ENCODE data around the gene GNB1. TPM values are rescaled to one million over a fixed set of nuclear protein-coding genes. Genes with fewer than 3 reads are reported as not detected.

The GNB1 gene
- polyA plus RNA-seq, 1 of the 3 experiments (the other 2 are of a cell fraction), result 355 TPM

DNA sequence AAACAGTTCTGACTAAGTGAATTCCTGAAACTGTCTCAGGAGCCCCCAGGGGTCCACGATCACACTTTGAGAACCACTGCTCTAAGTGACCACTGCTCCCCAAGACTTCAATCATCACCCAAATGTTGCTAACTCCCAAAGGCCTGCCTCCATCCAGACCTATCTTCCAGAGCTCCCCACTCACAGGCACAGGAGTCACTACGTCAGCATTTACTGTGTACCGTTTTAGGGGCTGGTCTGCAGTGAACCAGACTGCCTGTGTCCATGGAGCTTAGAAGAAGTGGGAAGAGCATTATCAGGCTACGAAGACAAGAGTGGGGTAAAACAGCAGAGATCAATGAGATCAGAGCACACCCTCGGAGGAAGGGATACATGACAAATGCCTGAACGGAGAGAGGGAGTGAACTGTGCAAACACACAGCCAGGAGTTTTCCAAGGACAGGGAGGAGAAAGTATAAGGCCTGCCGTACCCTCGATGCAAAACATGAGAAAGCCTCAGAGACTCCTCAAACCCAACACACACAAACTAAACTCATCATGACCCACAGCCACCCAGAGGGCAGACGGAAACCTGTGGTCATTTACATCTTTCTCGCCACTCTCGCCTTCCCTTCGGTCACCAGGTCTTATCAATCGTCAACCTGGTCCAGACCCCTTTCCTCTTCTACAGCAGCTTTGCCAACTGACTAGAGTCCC lies 10.1 kb downstream of the GNB1 start:
- no peak overlapping the region for H3K4me3 ChIP-seq (ENCODE audit: low read depth in 2 of 2, low read length in 1 of 2)
- no peak overlapping the region; a peak in 1 of 4 replicates for H3K27ac ChIP-seq (ENCODE audit: low read depth in 2 of 2, low read length in 1 of 2)
- no peak overlapping the region for H2AFZ ChIP-seq (ENCODE audit: low read depth)
- peaks cover 0 to 18% of the 10 kb centered on the region in 2 experiments; a peak in 2 of 4 replicates for H3K4me1 ChIP-seq (ENCODE audit: control insufficient read depth in 1 of 2, insufficient read depth in 2 of 2, low read depth in 1 of 2, low read length in 1 of 2)
- 89% methylated on average over 13 of the region's 13 CpGs for WGBS (ENCODE audit: low lambda C conversion rate)
- H3K9me3 ChIP-seq, result no peaks in the 10 kb centered on the region
- POLR2A ChIA-PET, result no interaction called here
- DNase-seq, result no peak
- CTCF ChIA-PET, result interaction anchor here (0.8 to 2.4 kb wide), 3 partner anchors 25 to 63 kb away, joined by 3 to 8 read pairs (median 3); no protein-coding TSS in a partner anchor
- H3K79me2 ChIP-seq (ENCODE audit: insufficient read depth), result peaks cover 100% of the 10 kb centered on the region
- H3K36me3 ChIP-seq (replicated peaks in 1 of 2; ENCODE audit: control insufficient read depth in 1 of 2, insufficient read depth in 2 of 2, low read length in 1 of 2), result peaks cover 8 to 18% of the 10 kb centered on the region in 2 experiments
- no peaks in the 10 kb centered on the region for H3K27me3 ChIP-seq (ENCODE audit: insufficient read depth)
- H3K4me2 ChIP-seq, result no peak overlapping the region
- TF ChIP-seq MEF2A (IDR thresholded peaks at IDR 0.05; ENCODE audit: borderline replicate concordance, low read depth) (no peak), FOXM1 (IDR thresholded peaks at IDR 0.05; ENCODE audit: low read depth) (no peak), RFX5 (IDR thresholded peaks at IDR 0.05; ENCODE audit: low read length) (no peak), ELF1 (IDR thresholded peaks at IDR 0.05) (no peak), EZH2phosphoT487 (IDR thresholded peaks at IDR 0.05; ENCODE audit: borderline replicate concordance, low read depth) (no peak), NRF1 (IDR thresholded peaks at IDR 0.05; ENCODE audit: low read depth, low read length) (no peak), RCOR1 (IDR thresholded peaks at IDR 0.05; ENCODE audit: low read length) (no peak)
- TF ChIP-seq, protein P1, sequence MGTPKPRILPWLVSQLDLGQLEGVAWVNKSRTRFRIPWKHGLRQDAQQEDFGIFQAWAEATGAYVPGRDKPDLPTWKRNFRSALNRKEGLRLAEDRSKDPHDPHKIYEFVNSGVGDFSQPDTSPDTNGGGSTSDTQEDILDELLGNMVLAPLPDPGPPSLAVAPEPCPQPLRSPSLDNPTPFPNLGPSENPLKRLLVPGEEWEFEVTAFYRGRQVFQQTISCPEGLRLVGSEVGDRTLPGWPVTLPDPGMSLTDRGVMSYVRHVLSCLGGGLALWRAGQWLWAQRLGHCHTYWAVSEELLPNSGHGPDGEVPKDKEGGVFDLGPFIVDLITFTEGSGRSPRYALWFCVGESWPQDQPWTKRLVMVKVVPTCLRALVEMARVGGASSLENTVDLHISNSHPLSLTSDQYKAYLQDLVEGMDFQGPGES (IDR thresholded peaks at IDR 0.05; ENCODE audit: low read depth, low read length), result no peak
- peaks cover 6% of the 10 kb centered on the region for H3F3A ChIP-seq (replicated peaks; ENCODE audit: insufficient read depth)
- peaks cover 100% of the 10 kb centered on the region for H4K20me1 ChIP-seq (ENCODE audit: insufficient read depth)
- H3K9me2 ChIP-seq, result no peaks in the 10 kb centered on the region
- H3K9ac ChIP-seq, result no peak overlapping the region

DNA sequence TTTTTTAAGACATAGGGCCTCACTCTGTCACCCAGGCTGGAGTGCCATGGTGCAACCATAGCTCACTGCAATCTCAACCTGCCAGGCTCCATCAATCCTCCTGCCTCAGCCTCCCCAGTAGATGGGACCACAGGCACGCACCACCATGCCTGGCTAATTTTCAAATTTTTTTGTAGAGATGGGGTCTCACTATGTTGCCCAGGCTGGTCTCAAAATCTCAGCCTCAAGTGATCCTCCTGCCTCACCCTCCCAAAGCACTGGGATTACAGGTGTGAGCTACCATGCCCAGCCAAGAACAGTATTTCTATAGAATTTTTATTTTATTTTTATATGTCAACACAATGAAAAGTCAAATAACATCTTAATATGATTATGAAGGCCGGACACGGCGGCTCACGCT lies 10.9 kb downstream of the GNB1 start:
- H3K4me2 ChIP-seq, result no peak overlapping the region
- 96% methylated on average over 5 of the region's 5 CpGs for WGBS (ENCODE audit: low lambda C conversion rate)
- no peaks in the 10 kb centered on the region for H3K9me2 ChIP-seq
- peaks cover 8 to 26% of the 10 kb centered on the region in 2 experiments for H3K36me3 ChIP-seq (replicated peaks in 1 of 2; ENCODE audit: control insufficient read depth in 1 of 2, insufficient read depth in 2 of 2, low read length in 1 of 2)
- H3K9ac ChIP-seq, result no peak overlapping the region
- no peak overlapping the region for H2AFZ ChIP-seq (ENCODE audit: low read depth)
- ChIA-PET CTCF (interaction anchor here (1.1 to 2.4 kb wide), 2 partner anchors 29 to 63 kb away, joined by 3 to 8 read pairs; no protein-coding TSS in a partner anchor), POLR2A (no interaction called here)
- no peaks in the 10 kb centered on the region for H3K27me3 ChIP-seq (ENCODE audit: insufficient read depth)
- DNase-seq, result no peak
- no peak overlapping the region for H3K27ac ChIP-seq (ENCODE audit: low read depth in 2 of 2, low read length in 1 of 2)
- no peaks in the 10 kb centered on the region for H3K9me3 ChIP-seq
- no peak overlapping the region for H3K4me3 ChIP-seq (ENCODE audit: low read depth in 2 of 2, low read length in 1 of 2)
- H3K79me2 ChIP-seq (ENCODE audit: insufficient read depth), result peaks cover 100% of the 10 kb centered on the region
- H3F3A ChIP-seq (replicated peaks; ENCODE audit: insufficient read depth), result peaks cover 6% of the 10 kb centered on the region
- TF ChIP-seq EZH2phosphoT487 (IDR thresholded peaks at IDR 0.05; ENCODE audit: borderline replicate concordance, low read depth) (no peak), POLR2AphosphoS5 (IDR thresholded peaks at IDR 0.05; ENCODE audit: low read depth, low read length) (no peak), SMC3 (IDR thresholded peaks at IDR 0.05; ENCODE audit: low read depth, low read length) (no peak), YY1 (IDR thresholded peaks at IDR 0.05; ENCODE audit: low read depth) (no peak), GABPA (IDR thresholded peaks at IDR 0.05; ENCODE audit: low read depth) (no peak), JUND (IDR thresholded peaks at IDR 0.05) (no peak), FOXM1 (IDR thresholded peaks at IDR 0.05; ENCODE audit: low read depth) (no peak), RAD21 (IDR thresholded peaks at IDR 0.05; ENCODE audit: low read length) (no peak), TEAD4 (IDR thresholded peaks at IDR 0.05; ENCODE audit: borderline replicate concordance, insufficient read depth) (no peak), RFX5 (IDR thresholded peaks at IDR 0.05; ENCODE audit: low read length) (no peak), TCF12 (IDR thresholded peaks at IDR 0.05) (no peak), RCOR1 (IDR thresholded peaks at IDR 0.05; ENCODE audit: low read length) (no peak), MEF2A (IDR thresholded peaks at IDR 0.05; ENCODE audit: borderline replicate concordance, low read depth) (no peak)
- TF ChIP-seq, protein P2, sequence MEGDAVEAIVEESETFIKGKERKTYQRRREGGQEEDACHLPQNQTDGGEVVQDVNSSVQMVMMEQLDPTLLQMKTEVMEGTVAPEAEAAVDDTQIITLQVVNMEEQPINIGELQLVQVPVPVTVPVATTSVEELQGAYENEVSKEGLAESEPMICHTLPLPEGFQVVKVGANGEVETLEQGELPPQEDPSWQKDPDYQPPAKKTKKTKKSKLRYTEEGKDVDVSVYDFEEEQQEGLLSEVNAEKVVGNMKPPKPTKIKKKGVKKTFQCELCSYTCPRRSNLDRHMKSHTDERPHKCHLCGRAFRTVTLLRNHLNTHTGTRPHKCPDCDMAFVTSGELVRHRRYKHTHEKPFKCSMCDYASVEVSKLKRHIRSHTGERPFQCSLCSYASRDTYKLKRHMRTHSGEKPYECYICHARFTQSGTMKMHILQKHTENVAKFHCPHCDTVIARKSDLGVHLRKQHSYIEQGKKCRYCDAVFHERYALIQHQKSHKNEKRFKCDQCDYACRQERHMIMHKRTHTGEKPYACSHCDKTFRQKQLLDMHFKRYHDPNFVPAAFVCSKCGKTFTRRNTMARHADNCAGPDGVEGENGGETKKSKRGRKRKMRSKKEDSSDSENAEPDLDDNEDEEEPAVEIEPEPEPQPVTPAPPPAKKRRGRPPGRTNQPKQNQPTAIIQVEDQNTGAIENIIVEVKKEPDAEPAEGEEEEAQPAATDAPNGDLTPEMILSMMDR (IDR thresholded peaks at IDR 0.05), result no peak
- TF ChIP-seq, protein P3, sequence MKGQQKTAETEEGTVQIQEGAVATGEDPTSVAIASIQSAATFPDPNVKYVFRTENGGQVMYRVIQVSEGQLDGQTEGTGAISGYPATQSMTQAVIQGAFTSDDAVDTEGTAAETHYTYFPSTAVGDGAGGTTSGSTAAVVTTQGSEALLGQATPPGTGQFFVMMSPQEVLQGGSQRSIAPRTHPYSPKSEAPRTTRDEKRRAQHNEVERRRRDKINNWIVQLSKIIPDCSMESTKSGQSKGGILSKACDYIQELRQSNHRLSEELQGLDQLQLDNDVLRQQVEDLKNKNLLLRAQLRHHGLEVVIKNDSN (IDR thresholded peaks at IDR 0.05; ENCODE audit: borderline replicate concordance, low read depth), result no peak
- TF ChIP-seq, protein P4, sequence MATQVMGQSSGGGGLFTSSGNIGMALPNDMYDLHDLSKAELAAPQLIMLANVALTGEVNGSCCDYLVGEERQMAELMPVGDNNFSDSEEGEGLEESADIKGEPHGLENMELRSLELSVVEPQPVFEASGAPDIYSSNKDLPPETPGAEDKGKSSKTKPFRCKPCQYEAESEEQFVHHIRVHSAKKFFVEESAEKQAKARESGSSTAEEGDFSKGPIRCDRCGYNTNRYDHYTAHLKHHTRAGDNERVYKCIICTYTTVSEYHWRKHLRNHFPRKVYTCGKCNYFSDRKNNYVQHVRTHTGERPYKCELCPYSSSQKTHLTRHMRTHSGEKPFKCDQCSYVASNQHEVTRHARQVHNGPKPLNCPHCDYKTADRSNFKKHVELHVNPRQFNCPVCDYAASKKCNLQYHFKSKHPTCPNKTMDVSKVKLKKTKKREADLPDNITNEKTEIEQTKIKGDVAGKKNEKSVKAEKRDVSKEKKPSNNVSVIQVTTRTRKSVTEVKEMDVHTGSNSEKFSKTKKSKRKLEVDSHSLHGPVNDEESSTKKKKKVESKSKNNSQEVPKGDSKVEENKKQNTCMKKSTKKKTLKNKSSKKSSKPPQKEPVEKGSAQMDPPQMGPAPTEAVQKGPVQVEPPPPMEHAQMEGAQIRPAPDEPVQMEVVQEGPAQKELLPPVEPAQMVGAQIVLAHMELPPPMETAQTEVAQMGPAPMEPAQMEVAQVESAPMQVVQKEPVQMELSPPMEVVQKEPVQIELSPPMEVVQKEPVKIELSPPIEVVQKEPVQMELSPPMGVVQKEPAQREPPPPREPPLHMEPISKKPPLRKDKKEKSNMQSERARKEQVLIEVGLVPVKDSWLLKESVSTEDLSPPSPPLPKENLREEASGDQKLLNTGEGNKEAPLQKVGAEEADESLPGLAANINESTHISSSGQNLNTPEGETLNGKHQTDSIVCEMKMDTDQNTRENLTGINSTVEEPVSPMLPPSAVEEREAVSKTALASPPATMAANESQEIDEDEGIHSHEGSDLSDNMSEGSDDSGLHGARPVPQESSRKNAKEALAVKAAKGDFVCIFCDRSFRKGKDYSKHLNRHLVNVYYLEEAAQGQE (IDR thresholded peaks at IDR 0.05; ENCODE audit: low read depth, low read length), result no peak
- TF ChIP-seq, protein P5, sequence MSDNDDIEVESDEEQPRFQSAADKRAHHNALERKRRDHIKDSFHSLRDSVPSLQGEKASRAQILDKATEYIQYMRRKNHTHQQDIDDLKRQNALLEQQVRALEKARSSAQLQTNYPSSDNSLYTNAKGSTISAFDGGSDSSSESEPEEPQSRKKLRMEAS (IDR thresholded peaks at IDR 0.05; ENCODE audit: low read depth), result no peak
- H3K4me1 ChIP-seq (ENCODE audit: control insufficient read depth in 1 of 2, insufficient read depth in 2 of 2, low read depth in 1 of 2, low read length in 1 of 2), result peaks cover 0 to 18% of the 10 kb centered on the region in 2 experiments; a peak in 2 of 4 replicates
- peaks cover 100% of the 10 kb centered on the region for H4K20me1 ChIP-seq (ENCODE audit: insufficient read depth)
